ENCODE data around the gene UNC45A.

UNC45A gene

DNA sequence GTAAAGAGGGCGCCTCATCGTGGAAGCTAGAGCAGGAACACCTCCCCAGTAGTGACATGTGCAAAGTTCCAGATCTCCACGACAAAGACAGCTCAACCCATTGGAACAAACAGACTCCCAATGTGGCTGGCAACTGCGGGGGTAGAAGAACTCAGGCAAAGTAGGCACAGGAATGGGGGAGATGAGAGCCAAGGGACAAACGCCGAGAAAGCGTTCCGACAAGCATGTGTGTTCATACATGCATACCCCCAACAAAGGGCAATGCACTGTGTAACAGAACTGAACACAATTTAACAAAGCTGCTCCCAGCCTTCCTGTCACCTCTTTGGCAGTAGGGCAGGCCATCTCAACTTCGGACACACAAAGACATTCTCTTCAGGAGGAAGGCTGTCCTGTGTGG lies 31.2 kb downstream of the UNC45A start:
- no peak for TF ChIP-seq EZH2 (IDR thresholded peaks at IDR 0.05)
- Histone ChIP-seq H3K36me3 (ENCODE audit: insufficient read depth, low read length) (peaks cover 78% of the 10 kb centered on the region), H3K27ac (no peak overlapping the region)

DNA sequence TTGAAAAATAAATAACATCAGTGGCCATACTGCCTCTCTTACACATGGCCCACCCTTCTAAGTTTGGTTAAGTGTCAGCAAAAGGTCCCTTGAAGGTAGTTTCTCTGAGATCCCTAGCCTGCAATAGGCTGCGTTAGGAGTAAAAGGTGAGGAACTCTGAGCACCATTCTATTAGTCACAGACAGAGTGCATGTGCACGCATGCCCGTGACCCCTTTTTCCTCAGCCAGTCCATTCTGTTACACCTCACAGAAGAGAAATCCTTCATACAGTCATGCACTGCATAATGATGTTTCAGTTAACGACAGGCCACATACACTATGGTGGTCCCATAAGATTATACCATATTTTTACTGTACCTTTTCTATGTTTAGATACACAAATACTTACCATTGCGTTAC lies 32.1 kb downstream of the UNC45A start:
- Histone ChIP-seq H3K9me3 (ENCODE audit: low read depth, low read length) (no peaks in the 10 kb centered on the region), H3K9ac (ENCODE audit: insufficient read length) (no peak overlapping the region), H3K36me3 (ENCODE audit: insufficient read depth, low read length) (peaks cover 79% of the 10 kb centered on the region), H3K4me3 (no peak overlapping the region), H3K27ac (no peak overlapping the region)
- TF ChIP-seq POLR2AphosphoS5 (IDR thresholded peaks at IDR 0.05; ENCODE audit: borderline replicate concordance, low read depth, low read length) (no peak), FOXP2 (optimal IDR thresholded peaks at IDR 0.05; ENCODE audit: control extremely low read depth, extremely low read length, insufficient read depth) (no peak), EZH2 (IDR thresholded peaks at IDR 0.05) (no peak)
- DNase-seq (ENCODE audit: low read depth, low spot score) = no peak

More for the DNA sequence above, 31.2 kb downstream of the UNC45A start:
- Histone ChIP-seq H3K9me3 (ENCODE audit: low read depth, low read length) (no peaks in the 10 kb centered on the region), H3K4me3 (no peak overlapping the region), H3K9ac (ENCODE audit: insufficient read length) (no peak overlapping the region)
- DNase-seq (ENCODE audit: low read depth, low spot score) = no peak

DNA sequence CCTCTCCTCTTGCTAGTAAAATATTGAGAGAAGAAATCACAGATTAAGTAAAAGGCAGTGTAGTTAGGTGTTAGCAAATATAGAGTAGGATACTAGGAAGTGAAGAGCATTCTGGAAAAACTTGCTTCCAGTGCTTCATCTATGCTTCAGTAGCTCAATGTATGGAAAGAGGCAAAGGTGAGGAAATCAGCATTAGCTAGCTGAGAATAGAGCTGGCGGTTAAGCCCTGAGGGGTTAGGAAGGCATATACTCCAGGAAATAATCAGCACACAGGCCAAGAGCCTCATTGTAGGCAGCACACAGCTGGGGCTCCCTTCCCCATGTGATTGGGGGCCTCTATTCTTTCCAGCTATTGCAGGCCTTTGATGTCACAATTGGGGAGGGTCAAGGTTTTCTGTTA lies 33.3 kb downstream of the UNC45A start:
- H3K9me3 ChIP-seq (ENCODE audit: low read depth, low read length) = no peaks in the 10 kb centered on the region
- 0 out of 2 replicates have a peak overlapping the region, but pooled peaks have one; percentile 2 for H3K27ac ChIP-seq
- no peak for DNase-seq (ENCODE audit: low read depth, low spot score)
- peaks cover 84% of the 10 kb centered on the region for H3K36me3 ChIP-seq (ENCODE audit: insufficient read depth, low read length)
- TF ChIP-seq POLR2AphosphoS5 (IDR thresholded peaks at IDR 0.05; ENCODE audit: borderline replicate concordance, low read depth, low read length) (no peak), EZH2 (IDR thresholded peaks at IDR 0.05) (no peak), FOXP2 (optimal IDR thresholded peaks at IDR 0.05; ENCODE audit: control extremely low read depth, extremely low read length, insufficient read depth) (no peak)
- H3K4me3 ChIP-seq = no peak overlapping the region
- no peak overlapping the region for H3K9ac ChIP-seq (ENCODE audit: insufficient read length)

DNA sequence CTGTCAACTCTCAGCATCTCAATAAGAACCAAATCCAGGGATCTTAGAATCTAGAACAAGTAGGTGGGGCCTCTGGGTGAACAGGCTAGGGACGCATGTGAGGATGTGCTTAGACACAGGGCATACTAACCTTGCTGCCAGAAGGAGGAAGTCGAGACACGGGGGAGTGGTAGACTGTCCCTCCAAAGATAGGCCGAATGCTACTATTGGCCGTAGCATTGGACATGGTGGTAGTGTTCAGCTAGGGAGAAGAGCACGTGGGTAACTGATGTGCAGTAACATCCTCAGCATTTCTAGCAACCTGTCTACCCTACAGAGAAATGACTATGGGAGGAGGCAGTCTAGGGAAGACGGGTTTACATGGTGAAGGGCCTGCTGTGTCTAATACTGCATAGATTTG lies 35.2 kb downstream of the UNC45A start:
- H3K36me3 ChIP-seq (ENCODE audit: insufficient read depth, low read length) = peaks cover 85% of the 10 kb centered on the region

DNA sequence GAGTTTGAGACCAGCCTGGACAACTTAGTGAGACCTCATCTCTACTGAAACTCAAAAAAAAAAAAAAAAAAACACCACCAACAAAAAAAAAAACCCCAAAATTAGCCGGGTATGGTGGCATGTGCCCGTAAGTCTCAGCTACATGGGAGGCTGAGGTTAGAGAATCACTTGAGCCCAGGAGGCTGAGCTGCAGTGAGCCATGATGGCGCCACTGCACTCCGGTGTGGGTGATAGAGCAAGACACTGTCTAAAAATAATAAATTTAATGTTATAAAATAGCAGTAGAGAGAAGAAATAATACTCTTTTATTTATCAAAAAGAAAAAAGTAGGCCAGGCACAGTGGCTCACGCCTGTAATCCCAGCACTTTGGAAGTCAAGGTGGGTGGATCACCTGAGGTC lies 37.0 kb downstream of the UNC45A start:
- TF ChIP-seq EZH2 (IDR thresholded peaks at IDR 0.05) = no peak
- H3K4me3 ChIP-seq = no peak overlapping the region

More for the DNA sequence above, 35.2 kb downstream of the UNC45A start:
- no peak for DNase-seq (ENCODE audit: low read depth, low spot score)
- no peaks in the 10 kb centered on the region for H3K9me3 ChIP-seq (ENCODE audit: low read depth, low read length)
- no peak overlapping the region for H3K4me3 ChIP-seq
- H3K27ac ChIP-seq = no peak overlapping the region
- H3K9ac ChIP-seq (ENCODE audit: insufficient read length) = no peak overlapping the region
- TF ChIP-seq POLR2AphosphoS5 (IDR thresholded peaks at IDR 0.05; ENCODE audit: borderline replicate concordance, low read depth, low read length) (no peak), EZH2 (IDR thresholded peaks at IDR 0.05) (no peak), FOXP2 (optimal IDR thresholded peaks at IDR 0.05; ENCODE audit: control extremely low read depth, extremely low read length, insufficient read depth) (no peak)

DNA sequence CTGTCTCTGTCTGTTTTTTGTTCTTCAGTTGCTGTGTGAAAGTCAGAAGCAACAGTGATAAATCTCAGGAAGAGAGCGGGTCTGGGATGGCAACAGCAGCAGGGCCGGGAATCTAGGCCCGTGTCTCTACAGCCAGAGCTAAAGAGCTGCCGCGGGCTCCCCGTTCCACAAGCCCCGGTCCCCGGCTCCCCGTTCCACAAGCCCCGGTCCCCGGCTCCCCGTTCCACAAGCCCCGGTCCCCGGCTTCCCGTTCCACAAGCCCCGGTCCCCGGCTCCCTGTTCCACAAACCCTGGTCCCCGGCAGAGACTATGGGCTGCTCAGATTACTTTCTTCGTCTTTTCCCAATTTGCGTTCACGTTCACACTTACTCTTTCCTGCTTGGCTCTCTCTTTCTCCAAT lies 39.1 kb downstream of the UNC45A start:
- Histone ChIP-seq H3K9ac (ENCODE audit: insufficient read length) (no peak overlapping the region), H3K27ac (no peak overlapping the region), H3K36me3 (ENCODE audit: insufficient read depth, low read length) (peaks cover 88% of the 10 kb centered on the region), H3K9me3 (ENCODE audit: low read depth, low read length) (no peaks in the 10 kb centered on the region), H3K4me3 (no peak overlapping the region)
- DNase-seq (ENCODE audit: low read depth, low spot score) = no peak
- TF ChIP-seq EZH2 (IDR thresholded peaks at IDR 0.05) = no peak
- no peak for TF ChIP-seq POLR2AphosphoS5 (IDR thresholded peaks at IDR 0.05; ENCODE audit: borderline replicate concordance, low read depth, low read length)
- TF ChIP-seq FOXP2 (optimal IDR thresholded peaks at IDR 0.05; ENCODE audit: control extremely low read depth, extremely low read length, insufficient read depth) = no peak

More for the DNA sequence above, 37.0 kb downstream of the UNC45A start:
- Histone ChIP-seq H3K9ac (ENCODE audit: insufficient read length) (no peak overlapping the region), H3K27ac (no peak overlapping the region), H3K36me3 (ENCODE audit: insufficient read depth, low read length) (peaks cover 90% of the 10 kb centered on the region), H3K9me3 (ENCODE audit: low read depth, low read length) (no peaks in the 10 kb centered on the region)
- no peak for DNase-seq (ENCODE audit: low read depth, low spot score)

DNA sequence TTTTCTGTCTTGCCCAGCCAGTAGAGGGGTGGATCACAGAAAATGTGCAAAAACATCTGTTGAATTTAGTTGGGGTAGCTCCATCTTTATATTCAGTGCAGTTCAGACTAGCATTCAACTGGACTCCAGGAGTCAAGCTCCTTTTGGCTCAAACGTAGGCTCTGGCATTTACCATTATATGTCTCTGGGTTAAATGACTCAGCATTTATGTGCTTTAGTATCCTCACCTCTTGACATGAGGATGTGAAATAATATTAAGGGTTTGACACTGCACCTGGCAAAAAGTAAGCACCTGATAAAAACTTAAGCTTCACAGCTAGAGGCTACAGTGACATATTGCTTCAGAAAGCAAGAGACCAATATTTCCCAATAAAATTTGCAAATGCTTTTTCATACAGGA lies 44.5 kb downstream of the UNC45A start:
- Histone ChIP-seq H3K36me3 (ENCODE audit: insufficient read depth, low read length) (peaks cover 98% of the 10 kb centered on the region), H3K27ac (peak overlapping the region; percentile 47), H3K9ac (ENCODE audit: insufficient read length) (no peak overlapping the region), H3K9me3 (ENCODE audit: low read depth, low read length) (no peaks in the 10 kb centered on the region), H3K4me3 (no peak overlapping the region)
- no peak for DNase-seq (ENCODE audit: low read depth, low spot score)
- TF ChIP-seq EZH2 (IDR thresholded peaks at IDR 0.05) (no peak), FOXP2 (optimal IDR thresholded peaks at IDR 0.05; ENCODE audit: control extremely low read depth, extremely low read length, insufficient read depth) (no peak), POLR2AphosphoS5 (IDR thresholded peaks at IDR 0.05; ENCODE audit: borderline replicate concordance, low read depth, low read length) (no peak)

DNA sequence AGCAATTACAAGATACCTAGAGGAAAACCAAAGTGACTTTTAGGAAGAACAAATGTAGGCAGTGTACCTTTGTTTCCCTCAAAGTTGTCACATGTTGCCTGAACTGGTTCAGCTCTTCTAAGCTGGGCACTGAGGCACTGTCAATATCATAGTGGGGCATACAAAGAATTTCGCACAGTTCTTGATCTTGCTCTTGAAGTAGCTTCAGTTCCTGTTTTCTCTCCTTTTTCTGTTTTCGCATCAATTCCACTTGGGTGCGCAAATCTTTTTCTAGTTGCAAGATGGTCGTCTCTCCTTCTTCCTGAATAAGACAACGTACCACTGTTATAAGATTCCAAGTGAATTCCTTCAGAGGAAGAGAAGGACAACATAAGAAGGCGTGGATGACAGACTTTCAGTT lies 46.6 kb downstream of the UNC45A start:
- Histone ChIP-seq H3K36me3 (ENCODE audit: insufficient read depth, low read length) (peaks cover 87% of the 10 kb centered on the region), H3K4me3 (no peak overlapping the region), H3K9me3 (ENCODE audit: low read depth, low read length) (no peaks in the 10 kb centered on the region), H3K27ac (no peak overlapping the region), H3K9ac (ENCODE audit: insufficient read length) (no peak overlapping the region)
- TF ChIP-seq FOXP2 (optimal IDR thresholded peaks at IDR 0.05; ENCODE audit: control extremely low read depth, extremely low read length, insufficient read depth) (no peak), POLR2AphosphoS5 (IDR thresholded peaks at IDR 0.05; ENCODE audit: borderline replicate concordance, low read depth, low read length) (no peak), EZH2 (IDR thresholded peaks at IDR 0.05) (no peak)
- no peak for DNase-seq (ENCODE audit: low read depth, low spot score)

DNA sequence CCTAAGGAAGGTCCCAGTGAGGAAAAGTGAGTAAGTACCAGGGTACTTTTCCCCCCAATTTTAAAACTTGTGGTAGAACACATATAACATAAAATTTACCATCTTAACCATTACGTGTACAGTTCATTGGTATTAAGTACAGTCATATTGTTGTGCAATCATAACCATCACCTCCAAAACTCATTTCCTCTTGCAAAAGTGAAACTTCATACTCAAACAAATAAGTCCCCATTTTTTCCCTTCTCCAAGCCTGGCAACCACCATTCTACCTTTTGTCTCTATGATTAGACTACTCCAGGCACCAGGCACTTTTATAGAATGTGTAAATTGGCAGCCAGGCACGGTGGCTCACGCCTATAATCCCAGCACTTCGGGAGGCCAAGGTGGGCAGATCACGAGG lies 47.0 kb downstream of the UNC45A start:
- Histone ChIP-seq H3K9me3 (ENCODE audit: low read depth, low read length) (no peaks in the 10 kb centered on the region), H3K4me3 (no peak overlapping the region), H3K9ac (ENCODE audit: insufficient read length) (no peak overlapping the region), H3K36me3 (ENCODE audit: insufficient read depth, low read length) (peaks cover 83% of the 10 kb centered on the region), H3K27ac (no peak overlapping the region)
- no peak for TF ChIP-seq EZH2 (IDR thresholded peaks at IDR 0.05)
- TF ChIP-seq FOXP2 (optimal IDR thresholded peaks at IDR 0.05; ENCODE audit: control extremely low read depth, extremely low read length, insufficient read depth) = no peak
- DNase-seq (ENCODE audit: low read depth, low spot score) = no peak

Measured in SK-N-MC (cell line).